Esophagus squamous epithelium (tissue), 4 donors: ENCODE measurements around the gene INKA1.

Experiments used
- CTCF ChIP-seq, 6 experiments: fragments of 450-650 bp in 4 of 6; fragments of 200-600 bp in 2 of 6; sonication (generic) in 2 of 6; IDR thresholded peaks; one replicate each; pipeline ENCODE4 v1.5.1; 2016 to 2019; ENCODE audit warnings: antibody characterized with exemption in 6 of 6, mild to moderate bottlenecking in 4 of 6, moderate library complexity in 4 of 6
- POLR2A ChIP-seq, 4 donors: fragments of 450-650 bp; IDR thresholded peaks; one replicate each; pipeline ENCODE4 v1.6.1; 2017; ENCODE audit warnings: antibody characterized with exemption in 4 of 4, mild to moderate bottlenecking in 4 of 4, moderate library complexity in 3 of 4

GRCh38 chr3:49791571-49791970, 11.5 kb upstream of the INKA1 start:
- TF ChIP-seq CTCF (IDR thresholded peaks at IDR 0.05) (no peak), POLR2A (IDR thresholded peaks at IDR 0.05) (no peak)
